Glutamatergic neuron (in vitro differentiated cells): ENCODE measurements around the gene NMNAT3. TPM values are rescaled to one million over a fixed set of nuclear protein-coding genes. Genes with fewer than 3 reads are reported as not detected.

ENCODE experiments used
- DNase-seq: peaks from one replicate; pipeline ENCODE4 v3.0.0; 2022
- H3K27ac Mint-ChIP-seq: one replicate; pipeline ENCODE4 v1.8.0; 2020; ENCODE audit warnings: mild to moderate bottlenecking, mixed read lengths, inconsistent platforms; ENCODE audit not compliant: unreplicated experiment
- H3K27me3 Mint-ChIP-seq: one replicate; pipeline ENCODE4 v1.8.0; 2020; ENCODE audit warnings: mild to moderate bottlenecking, moderate library complexity, mixed read lengths, inconsistent platforms; ENCODE audit not compliant: unreplicated experiment
- H3K36me3 Mint-ChIP-seq: one replicate; pipeline ENCODE4 v1.8.0; 2020; ENCODE audit warnings: mild to moderate bottlenecking, mixed read lengths, inconsistent platforms; ENCODE audit not compliant: unreplicated experiment
- H3K4me1 Mint-ChIP-seq: one replicate; pipeline ENCODE4 v1.8.0; 2020; ENCODE audit warnings: mild to moderate bottlenecking, low read depth, mixed read lengths, inconsistent platforms; ENCODE audit not compliant: unreplicated experiment
- H3K4me3 Mint-ChIP-seq: one replicate; pipeline ENCODE4 v1.8.0; 2020; ENCODE audit warnings: mild to moderate bottlenecking, mixed read lengths, inconsistent platforms; ENCODE audit not compliant: unreplicated experiment
- H3K9me3 Mint-ChIP-seq: one replicate; pipeline ENCODE4 v1.8.0; 2020; ENCODE audit warnings: mild to moderate bottlenecking, moderate library complexity, mixed read lengths, inconsistent platforms; ENCODE audit not compliant: unreplicated experiment
- total RNA-seq: library from RNA; stranded (reverse); fragmentation: NEBNext Ultra II Directional; extraction: Animal tissue kit (Norgen Biotek cat#: 25700); gene quantifications from one replicate; pipeline ENCODE4 v1.2.1, GENCODE V29; 2021; ENCODE audit not compliant: unreplicated experiment
- TF ChIP-seq, protein P1 (sequence below): fragments of 200-600 bp; sonication (generic); IDR thresholded peaks from one replicate; pipeline ENCODE4 v1.5.0; 2021; ENCODE audit not compliant: partially characterized antibody, unreplicated experiment

Gene NMNAT3
- total RNA-seq, 1 donor from 2014 or later, result 0.61 TPM

- TF ChIP-seq, protein P1, sequence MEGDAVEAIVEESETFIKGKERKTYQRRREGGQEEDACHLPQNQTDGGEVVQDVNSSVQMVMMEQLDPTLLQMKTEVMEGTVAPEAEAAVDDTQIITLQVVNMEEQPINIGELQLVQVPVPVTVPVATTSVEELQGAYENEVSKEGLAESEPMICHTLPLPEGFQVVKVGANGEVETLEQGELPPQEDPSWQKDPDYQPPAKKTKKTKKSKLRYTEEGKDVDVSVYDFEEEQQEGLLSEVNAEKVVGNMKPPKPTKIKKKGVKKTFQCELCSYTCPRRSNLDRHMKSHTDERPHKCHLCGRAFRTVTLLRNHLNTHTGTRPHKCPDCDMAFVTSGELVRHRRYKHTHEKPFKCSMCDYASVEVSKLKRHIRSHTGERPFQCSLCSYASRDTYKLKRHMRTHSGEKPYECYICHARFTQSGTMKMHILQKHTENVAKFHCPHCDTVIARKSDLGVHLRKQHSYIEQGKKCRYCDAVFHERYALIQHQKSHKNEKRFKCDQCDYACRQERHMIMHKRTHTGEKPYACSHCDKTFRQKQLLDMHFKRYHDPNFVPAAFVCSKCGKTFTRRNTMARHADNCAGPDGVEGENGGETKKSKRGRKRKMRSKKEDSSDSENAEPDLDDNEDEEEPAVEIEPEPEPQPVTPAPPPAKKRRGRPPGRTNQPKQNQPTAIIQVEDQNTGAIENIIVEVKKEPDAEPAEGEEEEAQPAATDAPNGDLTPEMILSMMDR, result no peak
- Mint-ChIP-seq H3K9me3 (peaks cover 7% of the 10 kb centered on the region), H3K4me1 (peaks cover 24% of the 10 kb centered on the region), H3K36me3 (peaks cover 8% of the 10 kb centered on the region), H3K27ac (peak overlapping the region; percentile 17), H3K27me3 (peaks cover 8% of the 10 kb centered on the region), H3K4me3 (no peak overlapping the region)
- DNase-seq, result no peak
Observed at GRCh38 chr3:139523166-139523565, 154.6 kb downstream of the NMNAT3 start.

- H3K27me3 Mint-ChIP-seq, result peaks cover 8% of the 10 kb centered on the region
- no peak overlapping the region for H3K4me3 Mint-ChIP-seq
- TF ChIP-seq, protein P1, result no peak
- peaks cover 26% of the 10 kb centered on the region for H3K4me1 Mint-ChIP-seq
- peaks cover 8% of the 10 kb centered on the region for H3K9me3 Mint-ChIP-seq
- H3K36me3 Mint-ChIP-seq, result peaks cover 8% of the 10 kb centered on the region
- peak overlapping the region; percentile 77 for H3K27ac Mint-ChIP-seq
- DNase-seq, result no peak
Observed at GRCh38 chr3:139522421-139522820, 155.4 kb downstream of the NMNAT3 start.

DNA sequence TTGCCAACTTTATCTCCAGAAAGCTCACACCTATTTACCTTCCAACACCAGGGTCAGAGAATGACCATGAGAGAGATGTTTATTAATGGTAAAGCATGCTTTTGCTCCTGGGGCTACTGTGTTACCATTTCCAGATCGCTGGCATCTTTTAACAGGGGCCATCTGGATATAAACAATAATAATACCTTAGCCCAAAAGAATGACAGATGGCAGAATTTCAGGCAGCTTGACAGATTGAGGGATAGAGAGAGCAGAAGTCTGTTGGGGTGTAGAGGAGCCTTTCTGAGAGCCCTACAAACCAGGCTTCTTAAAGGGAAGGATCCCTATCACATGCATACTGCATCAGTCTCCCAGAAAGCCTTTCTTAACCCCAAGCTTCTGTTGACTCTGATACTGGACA is 156.0 kb downstream of the NMNAT3 start:
- H3K9me3 Mint-ChIP-seq, result peaks cover 8% of the 10 kb centered on the region
- H3K4me3 Mint-ChIP-seq, result no peak overlapping the region
- TF ChIP-seq, protein P1, result no peak
- H3K4me1 Mint-ChIP-seq, result peaks cover 26% of the 10 kb centered on the region
- peaks cover 12% of the 10 kb centered on the region for H3K36me3 Mint-ChIP-seq
- peak overlapping the region; percentile 77 for H3K27ac Mint-ChIP-seq
- H3K27me3 Mint-ChIP-seq, result peaks cover 7% of the 10 kb centered on the region
- no peak for DNase-seq

DNA sequence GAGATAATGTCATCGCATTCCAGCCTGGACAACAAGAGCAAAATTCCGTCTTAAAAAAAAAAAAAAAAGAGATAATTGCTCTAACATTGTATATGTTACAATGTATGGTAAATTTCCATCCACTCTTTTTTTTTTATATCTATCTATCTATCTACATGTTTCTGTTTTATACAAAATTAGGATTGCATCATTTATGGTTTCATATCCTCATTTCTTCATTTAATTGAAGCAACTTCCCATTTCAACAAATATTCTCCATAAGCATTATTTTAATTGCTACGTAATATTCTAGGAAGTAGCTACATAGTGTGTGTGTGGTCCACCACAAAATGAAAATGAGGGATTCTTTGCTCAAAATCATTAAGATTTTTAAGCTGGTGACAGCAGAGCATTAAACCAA is 156.6 kb downstream of the NMNAT3 start:
- Mint-ChIP-seq H3K27me3 (peaks cover 5% of the 10 kb centered on the region), H3K9me3 (peaks cover 8% of the 10 kb centered on the region), H3K36me3 (peaks cover 13% of the 10 kb centered on the region), H3K4me3 (no peak overlapping the region), H3K4me1 (peaks cover 23% of the 10 kb centered on the region), H3K27ac (no peak overlapping the region)
- DNase-seq, result no peak
- TF ChIP-seq, protein P1, result no peak

- Mint-ChIP-seq H3K36me3 (peaks cover 13% of the 10 kb centered on the region), H3K9me3 (peaks cover 8% of the 10 kb centered on the region), H3K27ac (peak overlapping the region; percentile 8), H3K4me1 (peaks cover 23% of the 10 kb centered on the region), H3K27me3 (peaks cover 5% of the 10 kb centered on the region), H3K4me3 (no peak overlapping the region)
- DNase-seq, result no peak
- TF ChIP-seq, protein P1, result peak; percentile 25
Observed at GRCh38 chr3:139519998-139520737, 157.6 kb downstream of the NMNAT3 start.
